NCI-H146 treated with DMSO at 0.1 percent for 48 hours (cell line): ENCODE data around the gene TSPAN7.

Experiments used
- DNase-seq: peaks from one replicate; lab custom pipeline; 2025; ENCODE audit not compliant: unreplicated experiment; lab: John Stamatoyannopoulos, UW

TSPAN7 gene

GRCh38 chrX:38594434-38594833 is 33.1 kb downstream of the TSPAN7 start:
- no peak for DNase-seq

GRCh38 chrX:38595801-38596200 is 34.5 kb downstream of the TSPAN7 start:
- no peak for DNase-seq

- DNase-seq, result no peak
These were observed 35.6 kb downstream of the TSPAN7 start for GRCh38 chrX:38596939-38597338.

GRCh38 chrX:38599796-38600755 is 38.7 kb downstream of the TSPAN7 start:
- DNase-seq, result no peak

- no peak for DNase-seq
These were observed 40.5 kb downstream of the TSPAN7 start for GRCh38 chrX:38601866-38602265.

GRCh38 chrX:38606821-38607220 is 45.5 kb downstream of the TSPAN7 start:
- DNase-seq, result no peak

- no peak for DNase-seq
These were observed 46.6 kb downstream of the TSPAN7 start for GRCh38 chrX:38607976-38608375.

- no peak for DNase-seq
These were observed 49.5 kb downstream of the TSPAN7 start for GRCh38 chrX:38610849-38611248.

GRCh38 chrX:38612281-38612680 is 50.9 kb downstream of the TSPAN7 start:
- no peak for DNase-seq

GRCh38 chrX:38614485-38614884 is 53.1 kb downstream of the TSPAN7 start:
- no peak for DNase-seq

GRCh38 chrX:38616904-38617303 is 55.6 kb downstream of the TSPAN7 start:
- DNase-seq, result no peak

GRCh38 chrX:38618180-38618579 is 56.8 kb downstream of the TSPAN7 start:
- no peak for DNase-seq

- DNase-seq, result no peak
These were observed 59.3 kb downstream of the TSPAN7 start for GRCh38 chrX:38620623-38621022.

GRCh38 chrX:38626296-38626695 is 65.0 kb downstream of the TSPAN7 start:
- DNase-seq, result no peak

GRCh38 chrX:38627683-38628082 is 66.3 kb downstream of the TSPAN7 start:
- no peak for DNase-seq

- no peak for DNase-seq
These were observed 67.2 kb downstream of the TSPAN7 start for GRCh38 chrX:38628587-38628986.

GRCh38 chrX:38632516-38632915 is 71.2 kb downstream of the TSPAN7 start:
- no peak for DNase-seq

GRCh38 chrX:38634665-38635064 is 73.3 kb downstream of the TSPAN7 start:
- DNase-seq, result no peak

- DNase-seq, result no peak
These were observed 75.8 kb downstream of the TSPAN7 start for GRCh38 chrX:38636949-38637819.

- no peak for DNase-seq
These were observed 77.7 kb downstream of the TSPAN7 start for GRCh38 chrX:38638952-38639529.

GRCh38 chrX:38639730-38640129 is 78.4 kb downstream of the TSPAN7 start:
- DNase-seq, result no peak
